Left ventricle myocardium superior (tissue), 1 donor: ENCODE results near the gene HEG1. TPM values are rescaled to one million over a fixed set of nuclear protein-coding genes. Genes with fewer than 3 reads are reported as not detected.

Experiments
- ATAC-seq: fragments of 200-7000 bp; cut with Tn5 transposase; one replicate; pipeline ENCODE4 v1.9.1; 2020; ENCODE audit warnings: mild to moderate bottlenecking, moderate library complexity
- DNase-seq: peaks from one replicate; pipeline ENCODE4 v3.0.0-alpha.2; 2020
- intact Hi-C: fragments of 100-400 bp; cut with micrococcal nuclease; formaldehyde crosslinking; loops from one replicate; pipeline ENCODE4 v1.11.0; 2022
- total RNA-seq: library from RNA; stranded (reverse); fragmentation: NEBNext Ultra II Directional; extraction: Animal tissue kit (Norgen Biotek cat#: 25700); gene quantifications from one replicate; pipeline ENCODE4 v1.2.1, GENCODE V29; 2021
- donor health status: DM: no; HTN: yes; CAD: no; lungs with severe emphysema.

The HEG1 gene
- total RNA-seq, 1 donor from 2014 or later: 102 TPM

- ATAC-seq (peak; percentile 33), DNase-seq (peak; percentile 56)
- intact Hi-C loops: no loop called here
These were observed 16.5 kb upstream of the HEG1 start for GRCh38 chr3:125072301-125072700.

DNA sequence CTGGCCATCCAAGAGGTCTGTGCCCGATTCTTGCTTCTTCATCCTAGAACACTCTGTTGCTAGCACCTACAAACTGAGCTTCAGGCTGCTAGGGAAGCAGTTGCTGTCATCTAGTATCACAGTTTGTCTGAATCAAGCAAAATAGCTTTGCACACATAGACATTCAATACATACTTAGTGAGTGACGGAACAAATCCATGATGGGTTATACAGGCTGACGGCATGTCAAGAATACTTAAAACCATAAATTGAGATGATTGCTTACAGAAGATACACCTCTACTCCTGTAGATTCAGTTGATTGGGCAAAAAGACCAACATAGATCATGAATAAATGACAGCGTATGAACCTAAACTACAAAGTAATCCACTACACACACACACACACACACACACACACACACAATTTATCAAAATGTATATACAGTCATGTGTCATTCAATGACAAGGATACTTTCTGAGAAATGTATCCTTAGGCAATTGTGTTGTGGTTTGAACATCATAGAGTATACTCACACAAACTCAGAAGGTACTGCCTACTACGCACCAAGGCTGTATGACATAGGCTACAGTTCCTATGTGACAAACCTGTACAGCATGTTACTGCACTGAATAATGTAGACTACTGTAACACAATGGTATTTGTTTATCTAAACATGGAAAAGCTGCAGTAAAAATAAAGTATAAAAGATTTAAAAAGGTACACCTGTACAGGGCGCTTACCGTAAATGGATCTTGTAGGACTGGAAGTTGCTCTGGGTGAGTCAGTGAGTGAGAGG is 14.4 kb upstream of the HEG1 start:
- no peak for DNase-seq
- intact Hi-C loops: no loop called here
- ATAC-seq: no peak

- ATAC-seq (no peak), DNase-seq (no peak)
- intact Hi-C loops: no loop called here
These were observed 13.7 kb upstream of the HEG1 start for GRCh38 chr3:125069452-125069851.

GRCh38 chr3:125068265-125068664 is 12.5 kb upstream of the HEG1 start:
- intact Hi-C loops: no loop called here
- ATAC-seq (no peak), DNase-seq (no peak)

DNA sequence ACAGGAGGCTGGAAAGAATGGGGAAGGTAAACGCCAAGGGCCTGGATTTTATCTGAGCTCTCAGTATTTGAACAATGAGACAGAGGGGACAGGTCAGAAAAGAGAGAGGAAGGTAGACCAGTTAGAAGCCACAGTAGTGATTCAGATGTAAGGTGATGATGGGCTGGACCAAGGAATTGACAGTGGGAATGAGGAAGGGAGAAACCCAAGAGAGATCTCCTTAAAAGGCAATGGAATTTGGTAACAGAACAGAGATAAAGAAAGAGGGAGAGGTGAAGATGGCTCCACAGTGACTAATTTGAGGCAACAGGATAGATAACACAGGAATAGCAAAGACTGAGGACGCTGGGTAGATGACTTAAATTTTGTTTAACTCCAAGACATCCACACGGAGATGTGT is 11.4 kb upstream of the HEG1 start:
- ATAC-seq: no peak
- intact Hi-C loops: no loop called here
- DNase-seq: no peak

DNA sequence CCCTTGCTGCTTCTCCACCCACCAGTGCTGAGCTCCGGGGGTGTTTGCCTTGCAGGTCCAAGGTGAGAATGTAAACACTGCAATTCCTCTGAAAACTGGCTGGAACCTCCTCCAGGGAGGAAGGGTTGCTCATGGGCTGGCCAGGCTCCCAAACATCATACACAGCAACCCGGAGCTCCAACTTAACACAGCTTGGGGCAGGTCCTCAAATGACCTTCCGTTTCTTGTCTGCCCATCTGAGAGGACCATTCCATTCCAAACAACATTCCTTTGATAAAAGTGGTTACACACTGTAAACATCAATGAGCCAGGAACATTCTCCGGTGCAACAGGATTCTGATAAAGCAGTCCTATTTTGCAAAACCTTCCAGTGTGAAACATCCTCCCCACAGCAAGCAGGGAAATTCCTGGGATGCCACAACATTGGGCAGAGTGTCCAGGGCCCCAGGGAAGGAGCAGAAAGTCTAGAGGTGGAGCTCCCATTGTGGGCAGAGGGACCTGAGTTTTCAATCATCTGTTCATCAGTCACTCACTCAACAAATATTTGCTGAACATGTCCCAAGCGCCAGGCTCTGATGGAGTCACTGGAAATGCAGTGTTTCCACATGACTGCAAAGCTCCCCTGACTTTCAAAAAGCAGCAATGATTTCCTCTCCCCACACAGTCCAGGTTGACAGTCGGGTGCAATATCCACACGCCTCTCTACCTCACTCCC is 7.3 kb upstream of the HEG1 start:
- peak; percentile 60 for ATAC-seq
- intact Hi-C loops: loop anchor here (5.0 kb wide), 1 partner anchor 79 kb away; no protein-coding TSS in a partner anchor

GRCh38 chr3:125061646-125062045 is 5.8 kb upstream of the HEG1 start:
- intact Hi-C loops: loop anchor here (5.0 kb wide), 1 partner anchor 81 kb away; no protein-coding TSS in a partner anchor
- DNase-seq (no peak), ATAC-seq (peak; percentile 6)

More for the DNA sequence above, 7.3 kb upstream of the HEG1 start:
- DNase-seq: peak; percentile 55

DNA sequence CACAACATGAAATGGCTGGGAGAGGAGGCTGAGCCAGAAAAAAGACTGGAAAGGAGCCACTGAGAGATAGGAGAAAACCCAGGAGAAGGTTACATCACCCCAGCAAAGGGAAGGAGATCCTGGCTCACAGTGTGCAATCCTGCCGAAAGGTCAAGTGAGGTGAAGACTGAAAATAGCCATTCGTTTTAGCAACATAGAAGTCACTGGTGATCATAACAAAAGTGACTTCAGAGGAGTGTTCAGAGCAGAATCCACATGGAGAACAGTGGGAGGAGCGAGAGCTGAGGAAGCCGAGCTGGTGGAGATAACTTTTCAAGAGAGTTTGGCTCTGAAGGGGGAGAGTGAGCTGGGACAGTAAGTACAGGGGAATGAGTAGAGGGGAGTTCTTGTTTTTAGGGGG is 5.4 kb upstream of the HEG1 start:
- intact Hi-C loops: loop anchor here (5.0 kb wide), 1 partner anchor 81 kb away; no protein-coding TSS in a partner anchor
- ATAC-seq (peak; percentile 81), DNase-seq (peak; percentile 67)

- DNase-seq (no peak), ATAC-seq (no peak)
- intact Hi-C loops: loop anchor here (5.0 kb wide), 1 partner anchor 83 kb away; no protein-coding TSS in a partner anchor
These were observed 3.9 kb upstream of the HEG1 start for GRCh38 chr3:125059488-125060245.

- ATAC-seq (no peak), DNase-seq (no peak)
- intact Hi-C loops: no loop called here
These were observed 3.2 kb upstream of the HEG1 start for GRCh38 chr3:125058959-125059358.

DNA sequence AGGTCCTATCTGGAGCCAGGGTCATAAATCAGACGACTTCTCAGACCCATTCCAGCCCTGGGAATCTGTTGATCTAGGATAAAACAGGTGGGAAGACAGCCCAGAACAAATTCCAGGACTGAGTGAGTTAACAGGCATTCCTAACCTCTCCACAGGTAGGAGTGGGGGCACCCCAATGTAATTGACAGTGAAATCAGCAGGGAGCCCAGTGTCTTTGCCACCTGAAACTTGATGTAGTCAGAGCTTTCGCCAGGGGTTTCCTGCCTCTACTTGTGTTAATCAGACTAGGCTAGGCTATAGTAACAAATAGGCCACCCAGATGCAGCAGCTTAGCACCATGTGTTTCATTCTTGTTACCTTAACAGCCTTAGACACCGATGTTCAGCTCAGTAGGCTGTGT is 2.7 kb upstream of the HEG1 start:
- ATAC-seq (no peak), DNase-seq (no peak)
- intact Hi-C loops: no loop called here

- intact Hi-C loops: no loop called here
These were observed 1.5 kb upstream of the HEG1 start for GRCh38 chr3:125057186-125057850.

DNA sequence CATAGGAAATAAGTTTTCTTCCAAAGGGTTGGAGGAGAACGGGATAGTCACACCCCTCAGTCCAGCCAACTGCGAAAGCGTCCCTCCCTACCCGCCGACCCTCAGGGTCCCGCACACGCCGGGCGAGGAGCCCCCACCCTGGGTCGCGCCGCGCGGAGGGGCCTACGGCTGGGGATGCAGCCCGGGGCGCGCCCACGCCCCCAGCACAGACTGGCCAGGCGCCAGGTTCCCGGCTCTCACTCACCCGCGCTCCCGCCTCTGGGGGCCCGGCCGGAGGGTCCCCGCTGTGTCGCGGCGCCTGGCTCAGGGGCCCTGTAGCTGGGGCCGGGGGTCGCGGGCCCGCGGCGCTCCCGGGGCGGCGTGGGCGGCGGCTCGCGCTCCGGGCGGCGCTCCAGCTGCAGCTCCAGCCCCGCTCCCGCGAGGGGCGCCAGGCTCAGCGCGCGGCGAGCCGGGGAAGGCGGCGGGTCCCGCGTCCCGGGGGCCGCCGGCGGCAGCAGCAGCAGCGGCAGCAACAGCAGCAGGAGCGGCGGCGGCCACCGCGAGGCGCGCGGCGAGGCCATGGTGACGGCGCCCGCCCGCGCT is 375 bp downstream of the HEG1 start:
- intact Hi-C loops: no loop called here
- ATAC-seq: no peak
- DNase-seq: peak; percentile 63

More at GRCh38 chr3:125057186-125057850, 1.5 kb upstream of the HEG1 start:
- ATAC-seq (no peak), DNase-seq (no peak)

DNA sequence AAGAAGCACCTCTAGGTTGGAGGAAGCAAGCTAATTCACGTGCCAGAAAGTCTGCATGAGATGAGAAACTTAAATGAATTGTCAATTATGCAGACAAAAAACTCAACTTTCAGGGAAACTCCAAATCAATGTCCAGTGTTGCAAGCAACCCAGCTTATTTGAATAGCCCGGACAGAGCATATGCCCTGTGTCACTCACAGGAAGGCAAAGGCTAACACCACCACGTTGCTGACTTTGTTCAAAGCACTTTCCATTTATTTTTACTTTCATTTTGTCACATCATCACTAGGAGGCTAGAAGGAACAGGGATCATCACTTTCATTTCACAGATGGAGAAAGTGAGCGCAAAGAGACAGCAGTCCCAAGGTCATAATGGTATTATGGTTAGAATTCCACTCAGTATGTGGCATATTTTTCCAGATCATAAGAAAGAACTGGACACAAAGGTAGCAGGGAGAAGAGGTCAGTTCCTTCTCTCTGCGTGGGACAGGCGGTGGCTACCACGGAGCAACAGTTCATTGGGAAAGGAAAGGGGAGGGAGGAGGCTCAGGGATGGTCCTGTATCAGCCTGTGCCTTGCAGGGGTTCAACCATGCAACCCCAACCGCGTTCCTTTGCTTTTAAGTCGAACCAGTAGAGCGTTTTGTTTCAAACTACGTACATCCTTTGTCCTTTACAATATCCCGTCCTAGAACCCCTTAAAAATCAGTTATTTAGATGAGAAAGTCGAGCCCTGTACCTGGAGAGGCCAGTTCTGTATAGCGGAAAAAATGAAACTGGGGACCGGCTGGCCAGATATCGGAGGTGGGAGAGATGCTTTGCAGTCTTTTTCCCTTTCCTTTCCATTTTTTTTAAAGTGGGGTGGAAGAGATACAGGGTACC is 1.1 kb downstream of the HEG1 start:
- ATAC-seq (peak; percentile 8), DNase-seq (no peak)
- intact Hi-C loops: no loop called here

DNA sequence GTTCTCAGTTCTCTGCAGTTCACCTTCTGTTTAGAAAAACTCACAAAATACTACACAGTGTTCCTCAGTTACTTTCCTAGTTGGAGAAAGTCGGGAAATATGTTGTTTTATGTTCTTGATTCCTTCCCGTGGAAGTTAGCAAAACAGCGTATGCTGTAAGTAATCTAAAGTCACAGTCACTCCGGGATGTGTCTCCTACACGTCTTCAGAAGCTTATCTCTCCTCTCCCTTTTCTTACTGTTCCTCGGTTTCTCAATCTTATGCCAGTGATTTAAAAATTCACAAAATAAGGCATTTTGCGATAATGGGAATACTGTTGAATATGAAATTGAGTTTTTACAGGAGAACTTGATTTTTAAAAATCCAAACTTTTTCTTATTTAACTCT is 1.7 kb downstream of the HEG1 start:
- intact Hi-C loops: no loop called here
- DNase-seq: no peak
- no peak for ATAC-seq

- no peak for ATAC-seq
- no peak for DNase-seq
- intact Hi-C loops: no loop called here
These were observed 2.5 kb downstream of the HEG1 start for GRCh38 chr3:125053304-125053699.

DNA sequence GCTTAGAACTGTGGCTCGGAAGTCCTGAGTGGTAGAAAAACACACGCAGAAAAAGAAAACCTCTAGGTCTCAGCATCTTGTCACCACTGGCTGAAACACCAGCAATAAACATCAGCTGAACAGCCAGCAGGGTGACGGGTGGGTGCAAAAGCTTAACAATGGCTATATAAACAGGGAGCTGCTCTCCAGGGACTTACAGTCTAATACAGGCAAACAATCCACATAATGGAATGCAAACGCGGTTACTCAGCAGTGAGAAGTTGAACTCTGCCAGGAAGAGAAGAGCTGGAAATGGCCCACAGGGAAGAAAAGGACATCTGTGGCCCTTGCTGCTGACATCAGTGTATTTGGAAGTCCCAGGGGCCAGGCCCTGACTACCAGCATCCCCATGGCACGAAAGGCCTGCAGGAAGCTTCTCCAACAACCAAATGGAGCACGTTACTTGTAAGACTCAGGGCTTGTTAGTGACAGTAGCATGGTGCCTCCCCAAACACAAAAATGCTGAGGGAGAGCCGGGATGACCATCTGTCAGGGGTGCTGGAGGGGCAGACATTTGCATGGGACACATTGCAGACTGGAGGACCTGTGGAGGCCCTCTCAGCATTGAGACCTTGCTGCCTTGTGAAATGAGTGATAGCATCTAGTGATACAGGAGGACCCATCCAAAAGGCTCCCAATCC is 3.0 kb downstream of the HEG1 start:
- no peak for ATAC-seq
- no peak for DNase-seq
- intact Hi-C loops: no loop called here
